ENCODE results near the gene KIAA1549. TPM values are rescaled to one million over a fixed set of nuclear protein-coding genes. Genes with fewer than 3 reads are reported as not detected.

KIAA1549 gene
- total and polyA plus RNA-seq, 12 donors = 0.49 to 2.1 (median 1.6) TPM

DNA sequence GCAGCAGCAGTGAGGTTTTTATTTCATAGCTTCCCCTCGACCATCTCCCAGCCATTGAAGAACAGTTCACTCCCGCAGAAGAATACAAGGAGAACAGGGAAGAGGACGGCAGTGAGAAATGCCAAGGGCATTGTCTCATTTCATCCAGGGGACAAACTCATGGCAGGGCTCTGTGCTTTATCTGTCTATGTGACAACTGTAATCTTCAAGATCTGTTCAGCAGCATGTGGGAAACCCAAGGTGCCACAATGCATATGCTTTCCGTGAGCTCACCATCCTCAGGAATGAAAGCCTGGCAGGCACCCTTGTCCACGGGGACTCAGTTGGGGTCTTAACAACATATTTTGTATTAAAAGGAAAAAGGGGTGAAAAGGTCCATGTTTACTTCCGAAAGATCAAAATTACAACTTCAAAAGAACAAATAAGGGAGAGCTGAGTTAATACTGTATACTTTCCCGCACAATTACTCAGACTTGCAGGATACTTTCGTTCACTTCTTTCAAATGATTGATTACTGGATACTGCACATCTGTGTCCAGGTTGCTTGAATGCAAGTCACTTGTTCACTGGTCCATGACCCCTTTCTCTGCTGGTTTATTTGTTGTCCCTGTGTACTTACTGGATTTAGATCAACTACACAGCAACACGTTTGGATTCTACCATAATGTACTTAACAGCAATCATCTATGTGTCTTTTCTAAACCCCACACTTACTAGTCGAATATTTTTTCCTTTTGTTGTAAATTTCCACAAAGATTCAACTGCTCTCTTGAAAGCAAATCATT, 93.1 kb downstream of the KIAA1549 start:
- Histone ChIP-seq H3K4me1 (peaks cover 0 to 18% (median 0%) of the 10 kb centered on the region in 9 donors), H3K9me3 (no peaks in the 10 kb centered on the region), H3K4me3 (no peak overlapping the region), H3K36me3 (no peaks in the 10 kb centered on the region), H3K27ac (no peak overlapping the region), H3K27me3 (no peaks in the 10 kb centered on the region)
- ATAC-seq = no peak
- no peak for DNase-seq
- TF ChIP-seq CTCF (IDR thresholded peaks at IDR 0.05) = no peak
- intact Hi-C loops (cut with DNase I) = loop anchor here in 9 of 10 donors (2.0 to 10.0 kb wide), 6 partner anchors 93 to 189 kb away; partner anchors contain the start of gene KIAA1549 (in 7 of the 9)
- 83 to 85% methylated on average over 10 of the region's 10 CpGs for WGBS, 2 donors

DNA sequence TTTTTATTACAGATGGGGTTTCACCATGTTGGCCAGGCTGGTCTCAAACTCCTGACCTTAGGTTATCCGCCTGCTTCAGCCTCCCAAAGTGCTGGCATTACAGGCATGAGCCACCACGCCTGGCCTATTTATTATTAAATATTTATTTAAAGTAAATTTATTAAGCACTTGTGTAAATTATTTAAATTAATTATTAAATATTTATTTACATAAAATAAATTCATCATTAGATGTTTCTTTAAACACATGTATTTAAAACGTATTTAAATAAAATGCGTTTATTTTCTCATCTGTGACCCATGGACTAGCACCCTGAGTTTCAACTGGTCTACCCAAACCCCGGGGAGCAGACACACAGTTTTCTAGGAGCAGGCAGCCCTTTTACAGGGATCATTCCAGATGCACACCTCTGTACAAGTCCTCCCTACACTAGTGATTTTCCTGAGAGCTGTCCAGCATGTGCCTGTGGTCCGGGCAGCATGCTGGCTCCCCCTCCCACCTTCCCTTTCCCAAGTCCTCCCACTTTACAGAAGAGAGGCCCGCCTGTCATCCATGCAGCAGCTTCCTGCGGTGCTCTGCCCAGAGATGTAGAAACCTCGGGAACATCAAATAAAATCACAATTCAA, 94.0 kb downstream of the KIAA1549 start:
- H3K27ac ChIP-seq = no peak overlapping the region
- H3K4me1 ChIP-seq = peaks cover 0 to 18% (median 0%) of the 10 kb centered on the region in 9 donors
- intact Hi-C loops (cut with DNase I) = loop anchor here in 9 of 10 donors (2.0 to 10.0 kb wide), 6 partner anchors 94 to 190 kb away; partner anchors contain the start of gene KIAA1549 (in 7 of the 9)
- ATAC-seq (no peak), DNase-seq (no peak)
- no peak overlapping the region for H3K4me3 ChIP-seq
- no peaks in the 10 kb centered on the region for H3K36me3 ChIP-seq
- no peaks in the 10 kb centered on the region for H3K27me3 ChIP-seq
- H3K9me3 ChIP-seq = no peaks in the 10 kb centered on the region
- TF ChIP-seq CTCF (IDR thresholded peaks at IDR 0.05) = no peak
- 83 to 84% methylated on average over 9 of the region's 9 CpGs for WGBS, 2 donors

DNA sequence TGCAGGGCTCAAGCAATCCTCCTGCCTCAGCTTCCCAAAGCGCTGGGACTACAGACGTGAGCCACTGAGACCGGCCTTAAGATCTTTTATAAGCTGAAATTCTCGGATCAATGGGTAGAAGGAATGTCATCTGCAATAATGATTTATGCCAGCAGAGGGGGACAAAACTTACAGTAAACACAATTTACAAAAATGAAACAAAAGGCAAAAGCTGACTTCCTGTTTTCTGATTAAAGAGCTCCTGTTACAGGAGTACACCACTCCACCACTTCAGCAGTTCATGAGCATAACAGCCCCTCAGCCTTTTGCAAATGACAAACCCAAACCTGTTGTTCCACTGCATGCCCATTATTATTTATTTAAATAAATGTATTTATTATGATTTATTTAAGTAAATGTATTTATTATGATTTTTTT, 94.7 kb downstream of the KIAA1549 start:
- DNase-seq (peak in 1 of 2 donors; percentile 50), ATAC-seq (peak in 3 of 8 donors; percentile 21 to 41 (median 30))
- peak; percentile 48 to 72 (median 68) for TF ChIP-seq CTCF (IDR thresholded peaks at IDR 0.05)
- intact Hi-C loops (cut with DNase I) = loop anchor here in 9 of 10 donors (2.0 to 10.0 kb wide), 6 partner anchors 94 to 191 kb away; partner anchors contain the start of gene KIAA1549 (in 7 of the 9)
- H3K27me3 ChIP-seq = no peaks in the 10 kb centered on the region
- H3K9me3 ChIP-seq = no peaks in the 10 kb centered on the region
- H3K4me3 ChIP-seq = no peak overlapping the region
- 51 to 58% methylated on average over 4 of the region's 4 CpGs for WGBS, 2 donors
- no peaks in the 10 kb centered on the region for H3K36me3 ChIP-seq
- H3K27ac ChIP-seq = no peak overlapping the region
- H3K4me1 ChIP-seq = peaks cover 0 to 17% (median 2%) of the 10 kb centered on the region in 9 donors

GRCh38 chr7:138885383-138886147, 95.6 kb downstream of the KIAA1549 start:
- DNase-seq (no peak), ATAC-seq (no peak)
- TF ChIP-seq CTCF (IDR thresholded peaks at IDR 0.05) = no peak
- no peak overlapping the region for H3K27ac ChIP-seq
- 92 to 93% methylated on average over 13 of the region's 13 CpGs for WGBS, 2 donors
- no peaks in the 10 kb centered on the region for H3K36me3 ChIP-seq
- H3K4me3 ChIP-seq = no peak overlapping the region
- H3K4me1 ChIP-seq = peaks cover 4 to 17% (median 10%) of the 10 kb centered on the region in 9 donors
- H3K27me3 ChIP-seq = no peaks in the 10 kb centered on the region
- intact Hi-C loops (cut with DNase I) = loop anchor here in 9 of 10 donors (2.0 to 10.0 kb wide), 6 partner anchors 95 to 192 kb away; partner anchors contain the start of gene KIAA1549 (in 7 of the 9)
- H3K9me3 ChIP-seq = no peaks in the 10 kb centered on the region
